Erythroblast (primary cell): ENCODE data around the gene FH.

Experiments used
- GATA1 ChIP-seq: IDR thresholded peaks from 2 replicates; pipeline ENCODE4 v1.6.1; 2011; ENCODE audit warnings: low read depth, mild to moderate bottlenecking, control low read depth, low read length, moderate library complexity
- POLR2A ChIP-seq: IDR thresholded peaks from 2 replicates; pipeline ENCODE4 v1.6.1; 2011; ENCODE audit warnings: mild to moderate bottlenecking, low read length

DNA sequence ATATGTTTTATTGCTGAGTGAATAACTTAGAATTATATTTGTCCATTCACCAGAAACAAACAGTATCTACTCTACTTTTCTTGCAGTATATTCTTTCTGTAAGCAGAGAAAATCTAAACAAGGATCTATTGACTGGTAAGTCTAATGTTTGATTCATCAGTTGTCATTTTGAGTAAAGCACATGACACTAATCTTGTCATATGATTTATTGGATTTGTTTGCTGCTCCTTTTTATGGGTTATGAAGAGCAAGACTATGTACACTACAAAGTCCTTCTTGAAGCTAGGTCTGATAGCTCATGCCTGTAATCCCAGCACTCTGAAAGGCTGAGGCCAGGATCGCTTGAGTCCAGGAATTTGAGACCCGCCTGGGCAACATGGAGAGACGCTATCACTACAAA, 36.0 kb upstream of the FH start:
- no peak for TF ChIP-seq POLR2A
- no peak for TF ChIP-seq GATA1
